ENCODE results near the gene SLC35E3.

Gene SLC35E3

DNA sequence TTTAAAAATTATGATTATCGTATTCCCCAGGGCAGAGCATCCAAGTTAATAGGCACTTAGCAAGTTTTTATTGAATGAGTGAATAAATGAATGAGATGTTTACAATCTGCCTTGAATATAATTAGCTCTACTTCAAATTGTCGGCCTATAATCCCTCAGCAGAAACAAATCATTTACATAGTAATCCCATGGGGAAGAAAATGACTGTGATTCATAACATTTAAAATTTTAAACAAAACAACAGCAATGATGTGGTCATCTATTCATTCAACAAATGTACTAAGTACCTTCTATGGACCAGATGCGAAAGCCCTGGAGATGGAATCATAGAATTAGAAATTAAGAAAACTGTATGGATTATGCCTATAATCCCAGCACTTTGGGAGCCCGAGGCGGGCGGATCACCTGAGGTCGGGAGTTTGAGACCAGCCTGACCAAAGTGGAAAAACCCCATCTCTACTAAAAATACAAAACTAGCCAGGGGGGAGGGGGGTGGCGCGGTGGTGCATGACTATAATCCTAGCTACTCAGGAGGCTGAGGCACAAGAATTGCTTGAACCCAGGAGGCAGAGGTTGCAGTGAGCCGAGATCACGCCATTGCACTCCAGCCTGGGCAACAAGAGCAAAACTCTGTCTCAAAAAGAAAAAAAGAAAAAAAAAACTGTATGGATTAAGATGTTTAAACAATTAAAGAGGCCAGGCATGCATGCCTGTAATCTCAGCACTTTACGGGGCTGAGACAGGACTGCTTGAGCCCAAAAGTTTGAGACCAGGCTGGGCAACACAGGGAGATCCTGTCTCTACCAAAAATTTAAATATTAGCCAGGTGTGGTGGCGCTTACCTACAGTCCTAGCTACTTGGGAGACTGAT lies 44.3 kb downstream of the SLC35E3 start:
- Histone ChIP-seq H2AFZ (ENCODE audit: low read depth, low read length) (no peak overlapping the region), H3K4me2 (ENCODE audit: low read length, poor library complexity, severe bottlenecking) (no peak overlapping the region), H4K8ac (ENCODE audit: low read length) (no peak overlapping the region), H3K27me3 (ENCODE audit: control insufficient read depth in 1 of 2, insufficient read depth in 1 of 2, low read length in 2 of 2) (no peaks in the 10 kb centered on the region), H4K91ac (ENCODE audit: low read length) (no peak overlapping the region), H2BK15ac (ENCODE audit: low read depth, poor library complexity, severe bottlenecking) (no peak overlapping the region), H3K36me3 (ENCODE audit: control insufficient read depth in 1 of 2, insufficient read depth in 2 of 2, low read depth in 1 of 2, low read length in 2 of 2) (no peaks in the 10 kb centered on the region), H3K9me3 (ENCODE audit: control insufficient read depth, low read length) (no peaks in the 10 kb centered on the region), H2AK5ac (ENCODE audit: low read length, severe bottlenecking) (no peak overlapping the region), H3K9ac (ENCODE audit: low read length) (no peak overlapping the region), H3K27ac (ENCODE audit: low read length, poor library complexity, severe bottlenecking) (no peak overlapping the region), H3K18ac (ENCODE audit: low read depth in 1 of 2, low read length in 2 of 2) (no peak overlapping the region), H2BK5ac (ENCODE audit: low read depth, low read length, poor library complexity, severe bottlenecking) (no peak overlapping the region), H2BK120ac (ENCODE audit: low read depth, low read length) (no peak overlapping the region), H2BK12ac (ENCODE audit: low read length in 2 of 2) (no peak overlapping the region), H3K4me1 (ENCODE audit: control insufficient read depth, insufficient read depth, low read depth, low read length) (peaks cover 2% of the 10 kb centered on the region), H3K23ac (ENCODE audit: low read length in 2 of 2) (no peak overlapping the region), H3K79me1 (replicated peaks; ENCODE audit: low read length, poor library complexity, severe bottlenecking) (no peaks in the 10 kb centered on the region), H3K4ac (ENCODE audit: low read depth in 1 of 2, low read length in 2 of 2) (no peak overlapping the region), H3K4me3 (ENCODE audit: insufficient read depth in 1 of 2, low read depth in 1 of 2, low read length in 2 of 2) (no peak overlapping the region), H3K14ac (ENCODE audit: low read length in 2 of 2) (no peak overlapping the region)
- DNase-seq: no peak
- 98% methylated on average over 8 of the region's 13 CpGs for WGBS

DNA sequence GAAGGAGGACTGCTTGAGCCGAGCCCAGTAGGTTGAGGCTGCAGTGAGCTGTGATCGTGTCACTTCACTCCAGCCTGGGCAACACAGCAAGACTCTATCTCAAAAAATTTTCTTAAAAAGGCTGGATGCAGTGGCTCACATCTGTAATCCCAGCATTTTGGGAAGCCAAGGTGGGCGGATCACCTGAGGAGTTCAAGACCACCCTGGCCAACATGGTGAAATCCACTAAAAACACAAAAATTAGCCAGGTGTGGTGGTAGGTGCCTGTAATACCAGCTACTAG lies 44.9 kb downstream of the SLC35E3 start:
- Histone ChIP-seq H3K4ac (ENCODE audit: low read depth in 1 of 2, low read length in 2 of 2) (no peak overlapping the region), H3K9me3 (ENCODE audit: control insufficient read depth, low read length) (no peaks in the 10 kb centered on the region), H3K23ac (ENCODE audit: low read length in 2 of 2) (no peak overlapping the region), H3K79me1 (replicated peaks; ENCODE audit: low read length, poor library complexity, severe bottlenecking) (no peaks in the 10 kb centered on the region), H3K18ac (ENCODE audit: low read depth in 1 of 2, low read length in 2 of 2) (no peak overlapping the region), H4K91ac (ENCODE audit: low read length) (no peak overlapping the region), H3K4me1 (ENCODE audit: control insufficient read depth, insufficient read depth, low read depth, low read length) (peaks cover 2% of the 10 kb centered on the region), H3K36me3 (ENCODE audit: control insufficient read depth in 1 of 2, insufficient read depth in 2 of 2, low read depth in 1 of 2, low read length in 2 of 2) (no peaks in the 10 kb centered on the region), H2BK5ac (ENCODE audit: low read depth, low read length, poor library complexity, severe bottlenecking) (no peak overlapping the region), H3K9ac (ENCODE audit: low read length) (no peak overlapping the region), H3K14ac (ENCODE audit: low read length in 2 of 2) (no peak overlapping the region), H4K8ac (ENCODE audit: low read length) (no peak overlapping the region), H3K4me3 (ENCODE audit: insufficient read depth in 1 of 2, low read depth in 1 of 2, low read length in 2 of 2) (no peak overlapping the region), H3K27ac (ENCODE audit: low read length, poor library complexity, severe bottlenecking) (no peak overlapping the region), H2AFZ (ENCODE audit: low read depth, low read length) (no peak overlapping the region), H2BK15ac (ENCODE audit: low read depth, poor library complexity, severe bottlenecking) (no peak overlapping the region), H3K27me3 (ENCODE audit: control insufficient read depth in 1 of 2, insufficient read depth in 1 of 2, low read length in 2 of 2) (no peaks in the 10 kb centered on the region), H2AK5ac (ENCODE audit: low read length, severe bottlenecking) (no peak overlapping the region), H3K4me2 (ENCODE audit: low read length, poor library complexity, severe bottlenecking) (no peak overlapping the region), H2BK12ac (ENCODE audit: low read length in 2 of 2) (no peak overlapping the region), H2BK120ac (ENCODE audit: low read depth, low read length) (no peak overlapping the region)
- no peak for DNase-seq
- 69% methylated on average over 3 of the region's 3 CpGs for WGBS

DNA sequence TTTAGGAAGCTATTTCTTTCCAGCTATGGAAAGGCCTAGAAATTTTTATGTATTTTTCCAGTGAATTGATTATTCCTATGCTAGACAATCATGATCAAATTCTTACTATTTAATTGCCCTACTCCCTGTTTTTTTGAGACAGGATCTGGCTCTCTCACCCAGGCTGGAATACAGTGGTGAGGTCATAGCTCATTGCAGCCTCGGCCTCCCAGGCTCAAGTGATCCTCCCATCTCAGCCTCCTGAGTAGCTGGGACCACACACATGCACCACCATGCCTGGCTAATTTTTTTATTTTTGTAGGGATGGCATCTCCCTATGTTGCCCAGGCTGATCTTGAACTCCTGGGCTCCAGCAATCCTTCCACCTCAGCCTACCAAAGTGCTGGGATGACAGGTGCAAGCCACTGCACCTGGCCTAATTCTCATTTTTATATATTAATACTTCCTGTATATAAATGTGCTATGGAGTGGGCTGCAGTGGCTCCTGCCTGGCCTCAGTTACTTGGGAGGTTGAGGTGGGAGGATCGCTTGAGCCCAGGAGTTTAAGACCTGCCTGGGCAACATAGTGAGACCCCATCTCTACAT lies 46.0 kb downstream of the SLC35E3 start:
- Histone ChIP-seq H3K27ac (ENCODE audit: low read length, poor library complexity, severe bottlenecking) (no peak overlapping the region), H3K27me3 (ENCODE audit: control insufficient read depth in 1 of 2, insufficient read depth in 1 of 2, low read length in 2 of 2) (no peaks in the 10 kb centered on the region), H3K79me1 (replicated peaks; ENCODE audit: low read length, poor library complexity, severe bottlenecking) (no peaks in the 10 kb centered on the region), H4K91ac (ENCODE audit: low read length) (no peak overlapping the region), H3K18ac (ENCODE audit: low read depth in 1 of 2, low read length in 2 of 2) (no peak overlapping the region), H3K14ac (ENCODE audit: low read length in 2 of 2) (no peak overlapping the region), H3K4me1 (ENCODE audit: control insufficient read depth, insufficient read depth, low read depth, low read length) (peaks cover 2% of the 10 kb centered on the region), H3K9me3 (ENCODE audit: control insufficient read depth, low read length) (no peaks in the 10 kb centered on the region), H3K23ac (ENCODE audit: low read length in 2 of 2) (no peak overlapping the region), H2AK5ac (ENCODE audit: low read length, severe bottlenecking) (no peak overlapping the region), H2BK15ac (ENCODE audit: low read depth, poor library complexity, severe bottlenecking) (no peak overlapping the region), H2AFZ (ENCODE audit: low read depth, low read length) (no peak overlapping the region), H3K4me2 (ENCODE audit: low read length, poor library complexity, severe bottlenecking) (no peak overlapping the region), H2BK120ac (ENCODE audit: low read depth, low read length) (peak overlapping the region; percentile 54), H2BK5ac (ENCODE audit: low read depth, low read length, poor library complexity, severe bottlenecking) (no peak overlapping the region), H3K4me3 (ENCODE audit: insufficient read depth in 1 of 2, low read depth in 1 of 2, low read length in 2 of 2) (no peak overlapping the region), H4K8ac (ENCODE audit: low read length) (no peak overlapping the region), H3K9ac (ENCODE audit: low read length) (no peak overlapping the region), H2BK12ac (ENCODE audit: low read length in 2 of 2) (no peak overlapping the region), H3K4ac (ENCODE audit: low read depth in 1 of 2, low read length in 2 of 2) (no peak overlapping the region), H3K36me3 (ENCODE audit: control insufficient read depth in 1 of 2, insufficient read depth in 2 of 2, low read depth in 1 of 2, low read length in 2 of 2) (no peaks in the 10 kb centered on the region)
- DNase-seq: no peak
- 90% methylated on average over 1 of the region's 2 CpGs for WGBS

DNA sequence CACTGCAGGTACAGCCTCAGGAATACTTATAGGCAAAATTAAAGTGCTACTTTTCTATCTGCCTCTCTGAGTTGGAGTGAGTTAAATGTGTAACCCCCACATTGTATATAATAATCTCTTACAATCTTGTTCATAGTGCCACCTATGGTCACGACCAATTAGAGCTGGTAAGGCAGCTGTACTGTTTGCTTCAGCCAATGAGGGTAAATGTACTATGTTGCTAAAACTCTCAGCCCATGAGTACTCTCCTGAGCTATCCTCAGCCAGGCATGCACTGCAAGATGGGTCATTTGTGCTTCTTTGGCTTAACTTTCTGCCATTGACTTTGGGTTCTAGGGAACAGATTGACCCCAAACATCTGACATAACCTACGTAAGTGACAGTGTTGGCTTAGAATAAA lies 47.0 kb downstream of the SLC35E3 start:
- peak; percentile 62 for DNase-seq
- H3K14ac ChIP-seq (ENCODE audit: low read length in 2 of 2): no peak overlapping the region
- no peaks in the 10 kb centered on the region for H3K4me1 ChIP-seq (ENCODE audit: control insufficient read depth, insufficient read depth, low read depth, low read length)
- H4K8ac ChIP-seq (ENCODE audit: low read length): no peak overlapping the region
- H3K23ac ChIP-seq (ENCODE audit: low read length in 2 of 2): no peak overlapping the region
- no peak overlapping the region for H3K9ac ChIP-seq (ENCODE audit: low read length)
- no peak overlapping the region for H2BK15ac ChIP-seq (ENCODE audit: low read depth, poor library complexity, severe bottlenecking)
- no peak overlapping the region for H2BK12ac ChIP-seq (ENCODE audit: low read length in 2 of 2)
- no peaks in the 10 kb centered on the region for H3K79me1 ChIP-seq (replicated peaks; ENCODE audit: low read length, poor library complexity, severe bottlenecking)
- no peak overlapping the region for H3K18ac ChIP-seq (ENCODE audit: low read depth in 1 of 2, low read length in 2 of 2)
- H3K36me3 ChIP-seq (ENCODE audit: control insufficient read depth in 1 of 2, insufficient read depth in 2 of 2, low read depth in 1 of 2, low read length in 2 of 2): no peaks in the 10 kb centered on the region
- H2AFZ ChIP-seq (ENCODE audit: low read depth, low read length): no peak overlapping the region
- H3K4ac ChIP-seq (ENCODE audit: low read depth in 1 of 2, low read length in 2 of 2): no peak overlapping the region
- H2BK5ac ChIP-seq (ENCODE audit: low read depth, low read length, poor library complexity, severe bottlenecking): no peak overlapping the region
- H3K4me2 ChIP-seq (ENCODE audit: low read length, poor library complexity, severe bottlenecking): no peak overlapping the region
- no peak overlapping the region for H3K4me3 ChIP-seq (ENCODE audit: insufficient read depth in 1 of 2, low read depth in 1 of 2, low read length in 2 of 2)
- H2AK5ac ChIP-seq (ENCODE audit: low read length, severe bottlenecking): no peak overlapping the region
- no peaks in the 10 kb centered on the region for H3K27me3 ChIP-seq (ENCODE audit: control insufficient read depth in 1 of 2, insufficient read depth in 1 of 2, low read length in 2 of 2)
- 31% methylated on average over 1 of the region's 2 CpGs for WGBS
- H3K27ac ChIP-seq (ENCODE audit: low read length, poor library complexity, severe bottlenecking): no peak overlapping the region
- no peak overlapping the region for H2BK120ac ChIP-seq (ENCODE audit: low read depth, low read length)
- H3K9me3 ChIP-seq (ENCODE audit: control insufficient read depth, low read length): no peaks in the 10 kb centered on the region
- no peak overlapping the region for H4K91ac ChIP-seq (ENCODE audit: low read length)

Measured in mesenchymal stem cell (in vitro differentiated cells and primary cell).